Activated CD8-positive, alpha-beta memory T cell treated with anti-CD3 and anti-CD28 coated beads, Interleukin-2, amount 50 U/mL, for 1 hour (primary cell): ENCODE results near the gene GYS2.
"Not testable (repeated sequence)": the region's sequence is repeated elsewhere in the genome, so short reads cannot be mapped to it uniquely, and the experiment has no call there.

Experiments used
- DNase-seq: peaks from one replicate; pipeline ENCODE4 v3.0.0-alpha.2; 2020; ENCODE audit errors: extremely low read depth

Gene GYS2

GRCh38 chr12:21600196-21600595, 4.5 kb downstream of the GYS2 start:
- no peak for DNase-seq

DNA sequence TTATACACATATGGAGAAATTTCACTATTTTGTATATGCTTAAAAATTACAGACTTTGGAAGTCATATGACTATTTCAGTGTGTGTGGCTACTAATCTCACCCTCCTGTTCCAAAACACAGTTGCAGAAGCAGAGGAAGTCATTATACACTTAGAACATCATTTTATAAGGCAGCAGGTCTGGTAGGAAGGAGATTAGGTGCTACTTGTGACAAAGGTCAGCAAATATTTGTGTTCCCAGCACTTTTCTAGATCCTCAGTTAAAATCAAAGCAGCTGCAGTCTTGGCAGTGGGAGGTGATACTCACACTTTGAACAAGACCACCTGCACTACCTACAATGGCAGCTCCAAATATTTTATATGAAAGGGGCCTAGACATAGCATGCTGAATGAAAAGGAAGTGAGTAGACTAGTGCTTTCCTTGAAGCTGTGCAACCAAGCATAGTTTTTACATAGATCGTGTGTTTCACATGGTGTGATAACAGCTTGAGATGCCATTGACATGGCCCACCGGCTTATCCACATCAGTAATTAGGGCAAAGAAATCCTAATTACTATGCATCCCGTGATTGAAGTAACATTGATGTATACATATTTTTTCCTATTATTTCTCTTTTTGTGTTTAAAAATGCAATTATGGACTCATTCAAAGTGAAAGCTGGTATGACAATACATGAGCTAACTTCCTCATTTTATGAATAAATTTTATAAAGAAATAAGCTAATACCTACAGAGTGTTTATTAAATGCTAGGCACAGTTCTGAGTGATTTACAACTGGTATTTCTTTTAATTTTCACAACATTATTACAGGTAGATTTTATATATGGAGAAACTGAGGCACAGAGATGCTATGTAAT, 5.3 kb downstream of the GYS2 start:
- no peak for DNase-seq

GRCh38 chr12:21598651-21599050, 6.0 kb downstream of the GYS2 start:
- DNase-seq, result no peak

DNA sequence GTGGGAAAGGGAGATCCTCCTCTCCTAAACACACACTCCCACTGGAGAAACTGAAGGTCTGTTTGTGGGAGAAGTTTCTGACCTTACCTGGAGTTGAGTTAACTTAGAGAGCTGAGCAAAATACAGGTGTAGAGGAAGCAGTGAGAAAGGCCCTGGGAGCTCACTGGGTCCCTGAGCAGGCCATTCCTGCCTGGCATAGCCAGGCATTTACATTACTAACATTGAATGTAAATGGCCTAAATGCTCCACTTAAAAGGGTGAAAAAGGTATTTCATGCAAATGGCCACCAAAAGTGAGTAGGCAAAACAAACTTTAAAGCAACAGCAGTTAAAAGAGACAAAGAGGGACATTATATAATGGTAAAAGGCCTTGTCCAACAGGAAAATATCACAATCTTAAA, 9.3 kb downstream of the GYS2 start:
- DNase-seq, result not testable (repeated sequence)

DNA sequence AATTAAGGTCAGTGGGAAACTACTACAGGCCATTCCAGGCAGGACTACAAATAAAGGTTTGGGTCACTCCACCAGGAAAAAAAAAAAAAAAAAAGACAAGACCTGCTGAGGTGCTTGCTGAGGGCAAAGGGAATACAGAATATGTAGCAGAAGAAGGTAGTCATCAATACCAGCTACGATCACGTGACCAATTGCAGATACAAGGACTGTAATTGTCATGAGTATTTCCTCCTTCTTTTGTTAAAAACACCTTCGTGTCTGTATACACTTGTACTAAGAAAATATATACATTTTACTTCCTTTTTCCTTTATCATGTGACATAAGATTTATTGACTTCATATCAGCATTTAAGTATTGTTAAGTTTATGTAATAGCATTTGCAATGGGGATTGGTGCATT, 19.2 kb downstream of the GYS2 start:
- DNase-seq, result no peak

GRCh38 chr12:21584403-21585182, 20.1 kb downstream of the GYS2 start:
- DNase-seq, result not testable (repeated sequence)

DNA sequence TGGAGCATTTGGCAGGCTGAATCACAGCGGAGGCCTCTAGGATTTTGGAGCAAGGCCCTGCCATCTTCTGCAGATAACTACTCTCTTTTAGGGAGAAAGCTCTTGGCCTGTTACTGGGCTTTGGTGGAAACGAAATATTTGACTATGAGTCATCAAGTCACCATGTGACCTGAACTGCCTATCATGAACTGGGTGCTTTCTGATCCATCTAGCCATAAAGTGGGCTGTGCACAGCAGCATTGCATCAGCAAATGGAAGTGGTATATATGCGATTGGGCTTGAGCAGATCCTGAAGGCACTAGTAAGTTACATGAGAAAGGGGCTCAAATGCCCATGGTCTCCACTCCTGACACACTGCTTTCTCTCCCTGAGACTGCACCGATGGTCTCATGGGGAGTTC, 21.1 kb downstream of the GYS2 start:
- no peak for DNase-seq

GRCh38 chr12:21580748-21581516, 23.7 kb downstream of the GYS2 start:
- DNase-seq, result no peak

DNA sequence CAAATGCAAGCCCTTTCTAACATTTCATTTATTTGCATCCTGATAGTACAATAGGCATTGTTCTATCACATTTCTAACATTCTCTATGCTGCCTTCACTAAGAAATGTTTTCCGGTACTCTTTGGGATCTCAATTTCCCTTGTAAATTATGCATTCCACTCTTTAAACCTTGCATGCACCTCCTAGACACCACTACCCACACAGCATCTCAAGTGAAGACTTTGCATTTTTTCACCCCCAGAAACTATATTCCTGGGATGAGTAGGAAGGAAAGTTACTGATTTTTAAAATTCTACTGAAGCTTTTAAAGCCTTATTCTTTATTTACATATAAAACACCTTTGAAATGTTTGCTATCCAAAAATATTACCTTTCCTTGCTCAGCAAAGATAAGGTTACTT, 27.1 kb downstream of the GYS2 start:
- no peak for DNase-seq

DNA sequence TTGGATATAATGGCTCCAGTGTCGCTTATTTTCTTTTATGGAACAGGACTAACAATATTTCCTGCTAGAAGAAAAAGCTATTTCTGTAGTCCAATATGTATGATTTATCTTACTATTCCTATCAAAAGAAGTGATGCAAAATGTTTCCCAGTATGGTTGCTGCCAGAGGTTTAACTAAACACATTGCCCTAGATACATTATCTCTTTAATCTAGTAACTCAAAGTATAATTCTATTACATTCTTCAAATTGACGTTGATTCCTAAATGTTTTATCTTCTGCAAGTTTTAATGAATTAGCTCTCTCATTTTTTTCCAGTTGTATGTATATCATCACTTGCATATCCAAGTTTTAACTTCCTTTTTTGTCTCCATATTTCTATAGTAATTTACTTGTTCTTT, 28.2 kb downstream of the GYS2 start:
- no peak for DNase-seq

DNA sequence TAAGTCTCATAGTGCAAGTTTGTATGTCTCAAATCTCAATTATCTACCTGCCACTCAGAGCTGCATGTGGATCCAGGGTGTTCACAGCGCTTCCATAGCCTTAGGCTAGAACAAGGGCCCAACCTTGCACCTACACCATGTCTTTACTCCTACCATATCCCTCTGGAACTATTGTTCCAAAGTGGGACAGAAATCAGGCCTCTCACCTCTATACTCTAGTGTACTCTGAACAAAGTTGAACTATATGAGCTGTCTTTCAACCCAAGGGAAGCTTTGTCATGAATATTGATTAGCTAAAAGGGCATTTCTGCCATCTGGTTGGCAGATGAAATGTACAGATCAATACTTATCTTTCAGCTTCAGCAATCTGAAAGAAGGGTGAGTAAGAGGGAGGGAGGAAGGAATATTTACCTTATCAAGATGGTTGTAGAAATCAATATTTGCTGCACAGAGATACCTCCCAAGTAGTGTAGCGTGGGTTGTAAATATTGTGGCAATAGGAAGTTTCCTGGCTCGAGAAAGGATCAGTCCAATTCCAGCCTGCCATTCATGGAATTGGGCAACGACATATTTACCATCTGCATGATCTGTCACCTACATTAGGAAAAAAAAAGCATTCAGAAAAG, 30.8 kb downstream of the GYS2 start:
- no peak for DNase-seq

DNA sequence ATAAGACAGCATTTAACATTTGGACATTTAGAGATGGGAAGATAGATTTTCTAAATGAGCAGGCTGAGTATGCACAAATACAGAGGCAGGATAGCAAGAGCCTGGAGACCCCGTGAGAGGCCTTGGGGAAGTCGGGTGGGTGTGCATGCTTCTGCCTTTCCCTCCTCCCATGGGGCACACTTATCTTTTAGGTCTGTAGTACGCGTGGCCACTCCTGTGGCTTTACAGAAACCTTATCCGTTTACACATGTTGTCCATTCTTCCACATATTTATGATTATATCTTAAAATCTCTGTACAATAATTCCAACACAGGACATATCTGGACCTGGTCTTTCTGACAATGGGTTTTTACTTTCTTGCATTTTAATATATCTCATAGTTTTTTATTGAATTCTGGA, 33.6 kb downstream of the GYS2 start:
- no peak for DNase-seq

- DNase-seq, result no peak
These were observed 36.5 kb downstream of the GYS2 start for GRCh38 chr12:21568115-21568514.

DNA sequence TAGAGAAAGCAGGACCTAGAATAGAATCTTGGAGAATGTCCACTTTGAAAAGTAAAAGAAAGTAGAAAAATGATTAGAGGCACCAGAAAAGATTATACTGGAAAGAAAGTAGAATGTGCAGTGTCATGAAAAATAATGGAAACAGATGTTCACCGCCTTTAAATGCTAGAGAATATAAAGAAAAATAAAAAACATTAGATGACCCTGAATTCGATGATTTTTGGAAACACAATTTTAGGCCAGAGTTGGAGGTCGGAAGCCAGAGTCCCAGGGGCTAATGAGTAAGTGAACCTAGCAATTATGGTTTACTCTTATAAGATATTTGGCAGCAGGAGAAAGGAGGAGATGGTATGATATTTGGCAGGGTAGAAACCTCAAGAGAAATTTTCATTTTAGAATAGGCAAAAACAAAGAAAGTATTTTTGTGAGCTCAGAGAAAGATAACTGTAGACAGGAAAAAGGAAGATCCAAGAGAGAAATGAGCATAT, 37.7 kb downstream of the GYS2 start:
- DNase-seq, result no peak

- no peak for DNase-seq
These were observed 38.3 kb downstream of the GYS2 start for GRCh38 chr12:21566223-21566906.

DNA sequence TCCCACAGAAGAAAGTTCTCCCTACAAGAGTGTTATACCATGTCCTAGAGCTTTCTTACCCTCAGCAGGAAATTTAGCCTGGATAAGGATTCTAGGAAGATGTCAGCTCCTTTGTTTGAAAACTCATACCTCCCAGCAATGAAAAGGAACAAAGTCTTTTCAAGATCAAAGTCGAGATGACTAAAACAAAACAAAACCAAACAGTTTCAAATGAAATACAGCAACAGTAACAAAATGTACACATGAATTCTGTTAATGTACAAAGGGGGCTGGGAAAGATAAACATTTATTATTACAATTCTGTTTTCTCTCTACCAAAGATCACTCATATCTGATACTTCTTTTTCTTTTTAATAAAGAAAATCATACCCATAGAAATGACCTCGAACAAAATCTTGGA, 41.8 kb downstream of the GYS2 start:
- DNase-seq, result no peak

DNA sequence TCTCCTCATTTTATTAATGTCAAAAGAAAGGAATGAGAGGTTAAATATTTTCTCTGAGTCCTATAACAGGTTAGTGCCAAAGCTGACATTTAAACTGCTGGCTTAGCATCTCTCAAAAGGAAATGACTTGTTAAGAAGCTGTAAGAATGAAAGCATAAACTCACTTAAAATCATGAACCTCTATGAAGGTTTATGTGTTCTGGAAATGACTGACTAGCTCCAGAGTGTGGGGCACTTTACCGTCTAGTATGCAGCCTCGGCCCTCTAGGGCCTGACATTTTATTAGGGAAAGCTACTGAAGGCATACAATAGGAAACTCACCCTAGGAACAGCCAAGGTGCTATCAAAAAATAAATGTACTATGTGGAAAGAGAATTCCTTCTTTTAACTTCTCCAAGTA, 43.5 kb downstream of the GYS2 start:
- DNase-seq, result no peak

GRCh38 chr12:21559855-21560569, 44.6 kb downstream of the GYS2 start:
- DNase-seq, result no peak

- no peak for DNase-seq
These were observed 46.5 kb downstream of the GYS2 start for GRCh38 chr12:21558100-21558679.

- DNase-seq, result no peak
These were observed 51.3 kb downstream of the GYS2 start for GRCh38 chr12:21553329-21553675.
